ENCODE measurements around the gene DLEU7.

Gene DLEU7

DNA sequence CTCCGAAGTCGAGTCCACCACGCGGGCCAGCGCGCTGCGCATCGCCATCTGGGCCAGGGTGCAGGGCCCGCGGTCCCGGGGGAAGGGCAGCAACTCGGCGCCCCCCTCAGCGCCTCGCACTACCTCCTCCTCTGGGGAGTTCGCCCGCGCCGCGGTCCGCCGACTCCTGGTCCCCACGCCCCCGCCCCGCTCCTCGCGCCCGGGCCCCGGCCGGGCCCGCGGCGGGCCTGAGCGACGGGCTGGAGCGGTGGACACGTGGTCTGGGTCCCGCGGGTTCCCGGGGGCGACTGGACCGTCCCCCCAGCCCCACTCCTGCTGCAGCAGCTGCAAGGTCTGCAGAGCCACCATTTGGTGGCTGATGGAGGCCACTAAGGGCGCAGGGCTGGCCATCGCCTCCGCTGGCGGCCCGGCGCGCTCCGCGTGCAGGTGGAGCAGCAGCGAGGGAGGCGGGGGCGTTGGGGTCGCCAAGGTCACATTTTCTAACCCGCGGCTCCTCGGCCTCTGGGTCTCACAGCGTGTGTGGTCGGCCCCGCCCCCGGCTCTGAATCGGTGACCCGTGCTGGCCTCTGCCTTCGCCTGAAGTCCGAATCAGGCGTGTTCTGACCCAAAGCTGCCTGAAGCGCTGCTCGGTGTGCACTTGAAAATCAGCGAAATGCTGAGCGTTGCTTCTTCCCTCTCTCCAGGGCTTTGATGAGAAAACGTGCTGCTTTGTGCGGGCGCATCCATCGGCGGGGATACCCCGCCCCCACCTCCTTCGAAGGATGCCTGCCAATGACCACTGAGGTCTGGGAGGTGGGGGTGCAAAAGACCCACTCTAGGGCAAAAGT lies at the start of gene DLEU7:
DLEU7 (minus strand) TSS at position 436 of the 827 bp plus-strand sequence; CDS start at position 390, 46 bp downstream.
- DNase-seq, result no peak

DNA sequence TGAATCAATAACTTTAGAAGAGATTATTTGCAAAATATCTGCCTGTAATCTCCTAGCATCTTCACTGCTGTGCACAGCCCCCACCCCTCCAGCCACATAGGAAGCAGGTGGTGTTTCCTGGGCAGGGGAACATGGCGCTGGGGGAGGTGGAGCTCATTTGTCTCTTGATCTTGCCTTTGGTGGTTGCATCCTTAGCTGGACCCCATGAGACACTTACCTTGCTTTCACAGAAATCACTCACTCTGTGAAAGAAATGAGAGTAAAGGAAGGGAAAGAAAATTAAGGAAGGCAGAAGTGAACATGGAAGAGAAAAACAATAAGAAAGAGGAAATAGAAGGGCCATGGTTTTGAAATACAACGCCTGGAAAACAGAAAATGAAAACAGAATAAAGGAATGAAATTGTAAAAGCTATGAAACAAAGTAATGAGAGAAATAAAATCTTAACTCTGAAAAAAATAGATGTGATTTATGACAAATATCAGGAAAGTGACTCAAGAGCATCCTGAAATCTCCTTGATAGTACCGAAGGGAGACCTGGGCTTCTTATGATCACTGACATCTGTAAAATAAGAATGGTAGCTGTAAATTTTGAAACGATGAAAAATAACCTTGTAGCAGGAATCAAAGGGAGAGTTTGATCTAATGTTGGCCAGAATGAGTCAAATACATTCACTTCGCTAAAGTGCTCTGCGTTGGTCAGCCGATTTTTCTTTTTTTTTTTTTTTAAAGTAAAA lies 48.9 kb upstream of the DLEU7 start:
- no peak for DNase-seq

DNA sequence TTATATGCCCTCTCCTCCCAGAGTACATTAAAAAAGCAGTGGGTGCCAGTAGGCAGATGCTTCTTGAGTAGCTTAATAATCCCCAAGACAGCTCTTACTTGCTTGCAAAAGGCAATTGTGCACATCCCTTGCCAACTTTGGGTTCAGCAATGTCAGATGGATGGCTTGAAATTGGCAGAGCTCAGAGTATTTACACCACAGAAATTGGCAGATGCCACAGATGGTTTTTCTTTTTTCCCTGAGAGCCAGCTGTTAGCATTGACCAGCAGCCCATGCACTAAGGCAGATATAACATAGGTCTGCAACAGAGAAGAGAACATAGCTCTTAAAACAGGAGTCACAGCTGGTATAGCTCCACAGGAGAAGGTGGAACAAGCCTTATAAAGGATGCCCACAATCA lies 47.7 kb upstream of the DLEU7 start:
- no peak for DNase-seq

DNA sequence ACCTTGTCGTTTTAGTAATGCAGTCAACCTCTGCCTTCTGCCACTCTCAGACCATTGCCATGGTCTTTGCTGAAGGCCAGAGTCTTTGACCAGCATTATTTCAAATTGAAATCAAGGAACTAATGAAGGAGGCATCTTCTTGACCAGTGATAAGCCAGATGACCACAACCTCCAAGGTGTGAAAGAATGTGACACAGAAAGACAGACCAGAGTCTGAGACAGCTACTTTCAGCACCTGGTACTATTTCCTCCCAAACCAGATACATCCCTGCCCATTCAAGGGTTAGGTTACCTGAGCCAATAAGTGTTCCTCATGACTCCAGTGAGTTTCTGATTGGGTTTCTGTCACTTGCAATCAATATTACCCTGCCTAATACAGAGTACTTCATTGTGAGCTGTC lies 45.8 kb upstream of the DLEU7 start:
- DNase-seq, result no peak

DNA sequence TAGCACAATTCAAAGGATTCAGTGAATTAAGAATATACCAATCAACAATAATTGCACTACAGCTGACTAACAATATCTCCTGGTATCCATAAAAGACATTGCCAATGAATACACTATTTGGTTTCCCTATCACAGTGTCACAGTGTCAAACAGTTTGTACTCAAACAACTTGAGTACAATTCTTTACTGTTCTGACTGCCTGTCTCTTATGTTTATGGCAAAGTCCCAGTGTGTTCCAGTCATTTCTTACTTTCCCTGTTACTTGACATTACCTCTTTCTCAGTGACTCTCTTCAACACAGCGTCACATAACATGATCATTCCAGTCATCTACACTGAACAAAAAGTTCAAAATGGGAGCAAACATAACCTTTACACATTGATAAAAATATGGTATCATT lies 44.9 kb upstream of the DLEU7 start:
- no peak for DNase-seq

DNA sequence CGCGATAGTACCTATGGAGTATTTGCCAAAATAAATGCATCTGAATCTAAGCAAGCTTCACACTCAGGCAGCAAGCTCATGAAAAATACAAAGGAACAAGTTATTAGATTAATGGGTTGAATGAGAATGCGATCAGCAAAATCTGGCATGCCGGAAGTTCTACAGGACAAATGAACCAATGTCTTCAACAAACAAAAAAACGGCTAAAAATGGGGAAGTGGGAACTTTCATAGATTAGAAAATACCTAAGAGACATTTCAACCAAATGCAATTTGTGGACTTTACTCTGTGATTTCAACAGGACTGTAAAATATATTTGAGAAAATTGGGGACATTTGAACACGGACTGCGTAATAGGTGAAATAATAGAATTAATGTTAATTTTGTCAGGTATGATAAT lies 43.7 kb upstream of the DLEU7 start:
- no peak for DNase-seq

DNA sequence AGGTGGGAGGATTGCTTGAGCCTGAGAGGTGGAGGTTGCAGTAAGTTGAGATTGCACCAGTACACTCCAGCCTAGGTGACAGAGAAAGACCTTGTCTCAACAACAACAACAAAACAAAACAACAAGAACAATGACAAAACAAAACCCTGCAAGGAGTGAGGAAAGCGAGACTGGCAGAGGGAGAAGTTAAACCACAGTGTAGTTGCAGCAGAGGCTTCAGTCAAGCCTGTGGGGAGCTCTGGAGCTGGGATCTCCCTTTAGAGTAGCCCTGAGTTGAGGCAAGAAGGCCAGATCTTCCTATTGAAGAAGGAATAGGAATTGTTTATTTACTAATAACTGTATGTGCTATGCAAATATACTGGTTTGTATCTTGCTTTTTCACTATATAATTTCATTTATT lies 40.8 kb upstream of the DLEU7 start:
- DNase-seq, result no peak

DNA sequence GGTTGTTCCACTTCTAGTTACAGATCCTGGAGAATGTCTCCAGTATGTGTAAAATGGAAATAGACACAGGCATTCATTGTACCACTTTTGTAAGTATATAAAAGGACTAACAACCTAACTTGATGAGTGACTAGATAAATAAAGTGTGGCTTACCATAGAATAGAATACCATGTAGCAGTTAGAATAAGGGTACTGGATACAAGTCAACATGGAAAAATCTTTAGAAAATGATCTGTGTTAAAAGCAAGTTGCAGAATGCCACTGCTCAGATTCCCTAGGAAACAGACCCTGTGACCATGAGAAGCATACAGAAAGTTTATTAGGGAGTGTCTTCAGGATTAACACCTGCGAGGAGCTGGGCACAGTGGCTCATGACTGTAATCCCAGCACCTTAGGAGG lies 40.2 kb upstream of the DLEU7 start:
- DNase-seq, result no peak

DNA sequence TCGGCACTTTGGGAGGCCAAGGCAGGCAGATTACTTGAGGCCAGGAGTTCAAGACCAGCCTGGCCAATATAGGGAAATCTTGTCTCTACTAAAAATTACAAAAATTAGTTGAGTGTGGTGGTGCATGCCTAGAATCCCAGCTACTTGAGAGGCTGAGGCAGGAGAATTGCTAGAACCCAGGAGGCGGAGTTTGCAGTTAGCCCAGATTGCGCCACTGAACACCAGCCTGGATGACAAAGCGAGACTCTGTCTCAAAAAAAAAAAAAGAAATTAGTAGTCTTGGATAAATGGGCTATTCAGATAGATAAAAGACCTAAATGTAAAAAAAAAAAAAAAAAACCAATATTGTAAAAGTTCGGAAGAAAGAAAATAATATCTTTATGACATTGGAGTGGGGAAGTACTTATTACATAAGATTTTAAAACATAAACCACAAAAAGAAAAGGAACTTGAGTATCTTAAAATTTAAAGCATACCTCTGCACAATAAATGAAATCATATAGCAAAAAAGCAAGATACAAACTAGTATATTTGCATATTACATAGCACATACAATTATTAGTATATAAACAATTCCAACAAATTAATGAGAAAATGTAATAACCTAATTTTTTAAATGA lies 39.4 kb upstream of the DLEU7 start:
- DNase-seq, result no peak

DNA sequence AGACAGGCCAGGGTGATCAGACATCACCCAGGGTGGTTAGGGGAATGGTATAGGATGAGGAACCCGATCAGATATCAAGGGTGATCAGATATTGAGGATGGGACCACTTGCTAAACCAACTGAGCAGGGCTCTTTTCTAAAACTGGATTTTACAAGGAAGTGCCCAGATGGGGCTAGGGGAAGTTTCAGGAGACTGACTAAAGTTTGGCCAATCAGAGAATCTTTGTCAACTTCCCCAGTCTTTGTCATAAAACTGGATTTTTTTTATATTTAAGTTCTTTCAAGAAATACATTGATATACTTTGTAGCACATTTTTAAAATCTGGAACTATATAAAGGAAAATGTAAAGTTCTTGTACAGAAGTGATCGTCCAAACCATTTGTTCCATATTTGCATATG lies 30.5 kb upstream of the DLEU7 start:
- DNase-seq, result no peak

DNA sequence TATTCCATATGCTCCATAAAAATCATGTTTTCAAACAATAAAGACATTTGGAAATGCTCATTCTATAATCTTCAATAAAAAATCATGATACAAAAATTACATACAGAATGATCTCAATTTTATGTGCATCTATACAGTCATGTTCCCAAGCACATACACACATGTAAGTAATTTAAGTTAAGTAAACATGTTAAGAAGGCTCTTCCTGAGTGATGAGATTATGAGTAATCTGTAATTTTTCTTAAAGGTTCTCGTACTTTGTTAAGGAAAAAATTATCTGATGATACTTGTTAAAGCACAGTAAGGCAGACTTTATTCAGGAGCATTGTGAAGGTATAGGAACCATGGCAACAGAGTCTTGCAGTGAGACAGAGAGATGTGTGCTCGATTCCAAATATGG lies 30.0 kb upstream of the DLEU7 start:
- DNase-seq, result no peak

DNA sequence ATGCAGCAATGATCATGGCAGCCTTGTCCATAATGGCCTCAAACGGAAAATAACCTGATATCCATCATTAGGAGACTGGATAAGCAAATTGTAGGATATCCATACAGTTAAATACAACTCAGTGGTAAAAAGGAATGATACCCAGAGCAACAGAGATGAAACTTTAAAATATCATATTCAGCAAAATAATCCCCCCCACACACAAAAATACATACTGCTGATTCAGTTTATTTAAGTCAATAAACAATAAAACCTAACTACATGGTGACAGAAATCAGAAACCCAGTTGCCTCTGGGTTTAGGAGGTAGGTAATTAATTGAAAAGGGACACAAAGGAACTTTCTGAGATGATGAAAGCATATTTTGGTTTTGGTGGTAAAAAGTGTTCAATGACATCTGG lies 27.9 kb upstream of the DLEU7 start:
- DNase-seq, result no peak

DNA sequence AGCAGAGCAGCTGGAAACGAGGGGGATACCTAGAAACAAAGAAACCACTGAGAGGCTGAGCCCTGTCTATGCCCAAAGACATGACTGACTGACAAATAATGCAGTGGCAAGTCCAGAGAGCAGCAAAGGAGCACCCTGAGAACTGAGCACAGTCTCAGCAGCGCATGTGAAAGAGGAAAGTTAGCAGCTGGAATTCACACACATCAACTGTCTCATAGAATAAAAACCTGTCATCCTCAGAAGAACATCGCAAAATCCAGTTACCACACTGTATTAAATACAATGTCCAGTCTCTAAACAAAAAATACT lies 24.1 kb upstream of the DLEU7 start:
- DNase-seq, result no peak

DNA sequence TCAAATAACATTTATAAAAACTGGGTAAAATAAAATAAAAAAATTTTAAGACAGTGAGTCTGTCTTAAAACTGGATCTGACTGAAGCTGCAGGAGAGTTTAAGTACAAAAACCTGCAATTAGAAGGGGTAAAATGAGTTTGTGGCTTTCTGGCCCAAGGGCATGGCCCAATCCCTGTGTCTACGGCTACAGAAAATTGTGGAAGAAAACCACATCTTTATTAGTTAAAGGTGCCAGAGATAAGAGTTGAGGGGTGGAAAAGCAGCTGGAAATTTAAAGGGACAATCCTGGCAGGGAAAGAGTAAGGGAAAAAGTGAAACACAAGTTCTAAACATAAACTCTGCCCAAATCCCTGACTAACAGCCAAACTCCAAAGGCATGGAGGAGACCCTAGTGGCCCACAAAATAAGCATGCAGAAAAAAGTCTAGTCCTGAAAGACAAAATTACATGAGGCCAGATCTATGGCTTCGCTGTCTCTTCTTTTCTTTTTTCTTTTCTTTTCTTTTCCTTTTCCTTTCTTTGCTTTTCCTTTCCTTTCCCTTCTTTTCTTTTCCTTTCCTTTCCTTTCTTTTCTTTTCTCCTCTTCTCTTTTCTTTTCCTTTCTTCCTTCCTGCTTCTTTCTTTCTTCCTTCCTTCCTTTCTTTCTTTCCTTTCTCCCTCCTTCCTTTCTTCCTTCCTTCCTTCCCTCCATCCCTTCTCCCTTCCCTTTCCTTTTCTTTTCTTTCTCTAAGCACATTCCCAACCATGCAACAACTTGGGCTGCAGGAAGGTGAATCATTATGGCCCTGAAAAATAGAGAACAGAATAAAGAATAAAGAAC lies 23.5 kb upstream of the DLEU7 start:
- no peak for DNase-seq

DNA sequence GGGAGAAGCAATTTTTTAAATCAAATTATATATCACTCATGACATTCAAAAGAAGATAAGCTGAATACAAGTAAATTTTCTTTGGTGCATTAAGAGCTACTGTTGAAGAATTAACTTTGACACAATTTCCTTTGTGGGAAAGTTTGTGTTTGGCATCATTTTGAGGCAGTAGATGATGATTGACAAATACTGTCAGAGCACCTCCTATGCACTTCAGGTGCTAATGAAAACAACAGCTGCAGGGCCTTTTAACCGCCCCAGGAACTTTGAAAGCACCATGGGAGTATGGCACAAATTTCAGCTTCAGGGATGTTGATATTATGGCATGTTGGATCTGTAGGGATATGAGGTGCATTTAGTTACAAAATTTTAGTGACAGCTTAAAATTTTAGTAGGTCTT lies 21.0 kb upstream of the DLEU7 start:
- DNase-seq, result no peak

DNA sequence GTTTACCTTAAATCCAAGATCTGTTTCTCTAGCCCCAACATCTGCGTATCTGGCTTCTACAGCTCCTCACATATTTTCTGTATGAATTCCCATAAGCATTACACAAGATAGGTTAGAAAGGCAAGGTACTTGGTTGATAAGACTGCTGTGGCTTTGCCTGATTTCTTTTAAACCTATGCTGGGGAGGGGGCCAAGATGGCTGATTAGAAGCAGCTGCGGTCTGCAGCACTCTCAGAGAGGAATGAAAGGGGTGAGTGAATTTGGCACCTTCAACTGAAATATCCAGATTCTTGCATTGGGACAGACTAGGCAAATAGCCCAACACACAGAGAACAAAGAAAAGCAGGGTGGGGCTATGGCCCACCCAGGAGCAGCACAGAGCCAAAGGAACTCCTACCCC lies 12.2 kb upstream of the DLEU7 start:
- DNase-seq, result no peak

DNA sequence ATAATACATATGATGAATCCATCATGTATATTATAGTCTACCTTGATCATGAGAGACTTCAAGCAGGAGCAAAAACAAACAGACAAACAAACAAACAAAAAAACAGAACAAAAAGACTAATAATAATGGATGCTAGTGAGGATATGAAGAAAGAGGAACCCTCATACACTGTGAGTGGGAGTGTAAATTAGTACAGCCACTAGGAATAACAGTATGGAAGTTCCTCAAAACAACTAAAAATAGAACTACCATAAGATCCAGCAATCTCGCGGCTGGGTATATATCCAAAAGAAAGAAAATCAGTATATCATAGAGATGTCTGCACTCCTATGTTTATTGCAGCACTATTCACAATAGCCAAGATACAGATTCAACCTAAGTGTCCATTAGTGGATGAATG lies 7.0 kb upstream of the DLEU7 start:
- no peak for DNase-seq

DNA sequence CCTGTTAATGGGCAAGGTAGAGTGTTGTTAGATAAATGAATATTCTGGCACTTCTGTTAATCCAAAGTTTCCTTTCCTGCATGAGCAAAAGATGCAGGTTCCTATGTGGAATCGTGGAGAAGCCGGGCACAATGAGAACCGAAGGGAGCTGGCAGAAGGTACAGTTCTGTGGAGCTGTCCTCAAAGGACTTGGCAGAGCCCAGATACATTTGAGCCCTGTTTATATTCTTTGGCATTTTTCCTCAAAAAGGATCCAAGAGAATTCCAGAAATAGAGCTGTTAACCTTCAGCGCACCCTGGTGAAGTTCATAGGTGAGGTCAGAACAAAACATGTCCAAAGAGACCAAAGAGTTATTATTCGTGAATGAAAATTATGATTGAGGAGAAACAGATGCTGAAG lies 4.0 kb upstream of the DLEU7 start:
- no peak for DNase-seq

DNA sequence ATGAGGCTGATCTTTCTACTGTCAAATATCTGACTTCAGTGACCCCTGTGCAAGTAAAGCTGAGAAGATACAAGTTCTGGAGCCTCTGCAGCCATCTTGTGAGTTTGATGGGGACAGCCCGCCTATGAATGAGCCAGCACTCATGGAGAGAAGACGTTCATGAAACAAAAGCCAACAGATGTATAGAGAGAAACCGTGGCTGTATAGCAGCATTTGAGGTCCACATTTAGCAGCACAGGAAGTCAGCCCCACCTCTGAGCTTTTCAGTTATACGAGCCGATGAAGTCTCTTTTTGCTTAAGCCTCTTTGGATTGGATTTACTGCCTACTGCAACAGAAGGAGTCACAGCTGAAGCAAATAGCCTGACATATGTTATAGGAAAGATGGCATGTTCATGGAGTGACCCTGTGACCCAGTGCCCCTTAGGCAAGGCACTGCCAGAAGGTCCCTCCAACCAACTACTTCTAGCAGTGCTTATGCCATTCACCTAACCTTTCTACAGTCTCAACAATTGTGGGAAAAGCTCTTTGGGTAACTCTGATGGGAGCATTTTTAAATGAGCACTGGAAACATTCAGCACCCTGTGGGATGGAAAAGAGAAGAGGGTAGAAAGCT lies 3.5 kb upstream of the DLEU7 start:
- DNase-seq, result no peak

DNA sequence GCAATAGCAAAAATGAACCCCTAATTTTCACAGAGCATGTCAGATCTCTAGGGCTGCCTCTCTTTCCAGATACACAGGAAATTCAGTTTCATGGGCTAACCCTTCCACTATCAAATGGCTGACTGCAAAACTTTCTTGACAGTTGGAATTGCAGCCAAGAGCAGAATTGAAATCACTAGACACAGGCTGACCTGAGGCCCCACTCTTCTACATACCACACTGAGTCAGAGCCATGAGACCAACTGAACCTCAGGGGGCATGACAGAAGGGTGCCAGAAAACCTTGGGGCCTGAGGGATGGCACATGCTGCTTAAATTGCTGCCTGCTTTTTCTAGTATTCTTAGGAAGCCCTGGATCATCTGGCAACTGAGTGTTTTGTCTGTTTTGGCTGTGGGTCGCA lies 1.7 kb upstream of the DLEU7 start:
- DNase-seq, result no peak

DNA sequence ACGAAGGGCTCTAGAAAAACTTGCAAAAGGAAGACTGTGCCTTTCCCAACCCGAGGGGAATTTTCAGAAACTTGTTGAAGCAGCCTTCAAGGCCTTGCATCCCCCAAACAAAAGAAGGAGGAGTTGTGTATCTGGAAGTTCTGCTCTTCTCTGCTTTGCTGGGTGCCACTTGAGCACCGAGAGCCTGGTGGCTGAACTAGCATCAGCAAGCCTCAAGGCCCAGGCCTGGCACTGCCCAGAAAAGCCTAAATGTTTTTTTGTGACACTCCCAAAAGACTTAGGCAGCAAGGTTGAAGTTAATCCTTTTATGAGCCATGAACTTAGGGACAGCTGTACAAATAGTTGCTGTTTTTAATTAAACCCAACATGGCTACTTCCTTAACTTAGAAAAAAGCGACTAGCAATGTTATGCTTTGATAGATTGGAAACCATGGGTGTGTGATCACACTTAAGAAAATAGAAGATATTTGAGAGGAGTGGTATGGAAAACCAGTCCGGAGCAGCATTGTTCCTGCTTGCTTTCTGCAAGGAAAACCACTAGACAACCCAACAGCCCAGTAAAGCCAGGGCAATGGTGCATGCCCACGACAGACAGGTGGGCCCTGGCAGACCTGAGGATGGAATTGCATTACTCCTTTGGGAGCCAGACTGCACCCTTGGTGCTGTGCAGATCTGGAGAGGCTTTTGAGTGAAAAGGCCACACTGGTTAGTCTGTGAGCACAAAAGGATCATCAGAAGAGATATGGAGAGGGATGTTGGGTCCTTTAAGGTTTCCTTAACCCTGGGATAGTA lies 788 bp upstream of the DLEU7 start:
- DNase-seq, result no peak

DNA sequence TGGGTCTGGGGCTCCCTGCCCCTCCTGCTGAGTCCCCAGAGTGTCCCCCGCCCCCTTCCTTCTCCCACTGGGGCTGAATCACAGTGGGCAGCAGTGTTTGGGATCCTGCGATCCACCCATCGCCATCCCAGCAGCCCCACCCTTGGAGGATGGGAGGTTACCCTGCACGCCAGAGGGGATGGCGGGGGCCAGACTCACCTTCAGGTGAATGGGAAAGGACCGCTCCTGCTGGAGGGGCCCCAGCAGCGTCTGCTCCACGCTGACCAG lies 569 bp downstream of the DLEU7 start:
- DNase-seq, result no peak

All from GOT3 (cell line).